Measurements from ENCODE around the gene EOGT. TPM values are rescaled to one million over a fixed set of nuclear protein-coding genes. Genes with fewer than 3 reads are reported as not detected.

EOGT gene
- 10 to 100 TPM; 10.4 to 11.5 (median 10.5) TPM for total RNA-seq

DNA sequence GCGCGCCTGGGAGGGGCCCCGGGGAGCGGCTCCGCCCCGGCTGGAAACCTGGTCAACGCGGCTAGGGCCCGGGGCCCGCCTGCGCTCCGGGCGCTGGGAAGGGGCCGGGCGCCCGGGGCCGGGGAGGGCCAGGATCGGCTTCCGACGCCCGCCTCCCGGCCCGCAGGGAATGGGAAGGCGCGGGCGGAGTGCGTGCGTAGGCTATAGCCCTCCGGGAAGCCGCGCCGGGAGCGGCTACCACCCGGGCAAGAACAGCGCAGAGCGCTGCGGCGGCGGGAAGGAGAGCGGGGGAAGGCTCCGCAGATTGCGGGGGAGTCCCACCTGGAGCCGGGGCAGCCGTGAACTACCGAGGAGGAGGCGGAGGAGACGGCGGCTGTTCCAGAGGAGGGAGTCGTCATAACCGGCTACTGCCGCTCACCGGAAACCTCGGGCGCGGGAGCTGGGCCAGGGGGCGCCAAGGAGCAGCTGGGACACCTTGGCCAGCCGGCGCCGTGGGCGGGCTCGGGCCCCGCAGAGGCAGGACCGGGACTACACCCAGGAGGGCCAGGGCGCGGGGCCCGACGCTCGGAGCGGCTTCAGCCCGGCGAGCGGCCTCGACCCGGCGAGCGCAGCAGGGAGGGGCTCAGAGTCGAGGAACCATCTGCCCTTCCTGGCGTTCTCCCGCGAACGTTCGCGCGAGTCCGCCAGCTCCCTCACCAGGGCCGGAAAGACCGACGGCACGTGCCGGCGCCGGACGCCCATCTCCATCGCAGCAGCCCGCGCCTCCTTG, at the start of gene EOGT:
Gene EOGT (minus strand): TSS at position 432 of the 769 bp plus-strand sequence. CDS start 3,838 bp downstream, outside the sequence.
- Mint-ChIP-seq H3K9me3 (no peaks in the 10 kb centered on the region), H3K36me3 (ENCODE audit: insufficient read depth) (peaks cover 9% of the 10 kb centered on the region), H3K27me3 (ENCODE audit: low read depth) (no peaks in the 10 kb centered on the region), H3K4me3 (peak within 1 kb of the TSS; percentile 82), H3K4me1 (ENCODE audit: low read depth) (peaks cover 24% of the 10 kb centered on the region)
- DNase-seq (peak; percentile 72), ATAC-seq (peak; percentile 82 to 83)

DNA sequence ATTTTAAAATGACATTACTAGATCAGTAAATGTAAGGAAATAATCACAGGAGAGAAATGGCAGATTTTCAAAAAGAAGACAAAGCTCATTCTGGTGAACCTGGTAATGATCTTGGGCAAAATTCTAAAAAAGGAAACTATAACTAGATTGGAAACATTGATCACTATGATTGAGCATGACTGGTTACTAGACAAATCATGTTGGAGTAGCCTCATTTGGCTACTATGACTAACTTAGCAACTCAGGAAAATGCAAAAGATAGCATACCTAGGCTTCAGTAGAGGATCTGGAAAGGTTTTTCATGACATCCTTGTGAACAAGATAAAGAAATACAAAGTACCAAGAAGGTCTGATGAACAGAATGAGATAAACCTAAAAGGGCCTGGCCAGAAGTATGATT, 46.2 kb upstream of the EOGT start:
- no peaks in the 10 kb centered on the region for H3K27me3 Mint-ChIP-seq (ENCODE audit: low read depth)
- H3K9me3 Mint-ChIP-seq = no peaks in the 10 kb centered on the region
- H3K4me3 Mint-ChIP-seq = no peak overlapping the region
- ATAC-seq (peak; percentile 55 to 56), DNase-seq (no peak)
- H3K4me1 Mint-ChIP-seq (ENCODE audit: low read depth) = peaks cover 39% of the 10 kb centered on the region
- peaks cover 43% of the 10 kb centered on the region for H3K36me3 Mint-ChIP-seq (ENCODE audit: insufficient read depth)

DNA sequence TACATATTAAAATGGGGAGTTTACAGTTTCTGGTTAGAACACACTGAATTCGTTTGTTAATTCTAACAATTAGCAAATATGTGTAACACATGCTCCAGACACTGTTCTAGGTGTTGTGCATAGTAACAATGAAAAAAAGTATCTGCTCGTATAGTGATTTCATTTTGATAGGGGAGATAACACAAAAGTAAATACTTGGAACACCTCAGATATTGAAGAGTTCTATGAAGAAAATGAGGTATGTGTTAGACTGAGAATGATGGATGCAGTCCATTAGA, 45.4 kb upstream of the EOGT start:
- H3K4me1 Mint-ChIP-seq (ENCODE audit: low read depth) = peaks cover 32% of the 10 kb centered on the region
- H3K27me3 Mint-ChIP-seq (ENCODE audit: low read depth) = no peaks in the 10 kb centered on the region
- no peaks in the 10 kb centered on the region for H3K9me3 Mint-ChIP-seq
- peak overlapping the region; percentile 24 for H3K4me3 Mint-ChIP-seq
- peaks cover 41% of the 10 kb centered on the region for H3K36me3 Mint-ChIP-seq (ENCODE audit: insufficient read depth)
- DNase-seq (no peak), ATAC-seq (no peak)

DNA sequence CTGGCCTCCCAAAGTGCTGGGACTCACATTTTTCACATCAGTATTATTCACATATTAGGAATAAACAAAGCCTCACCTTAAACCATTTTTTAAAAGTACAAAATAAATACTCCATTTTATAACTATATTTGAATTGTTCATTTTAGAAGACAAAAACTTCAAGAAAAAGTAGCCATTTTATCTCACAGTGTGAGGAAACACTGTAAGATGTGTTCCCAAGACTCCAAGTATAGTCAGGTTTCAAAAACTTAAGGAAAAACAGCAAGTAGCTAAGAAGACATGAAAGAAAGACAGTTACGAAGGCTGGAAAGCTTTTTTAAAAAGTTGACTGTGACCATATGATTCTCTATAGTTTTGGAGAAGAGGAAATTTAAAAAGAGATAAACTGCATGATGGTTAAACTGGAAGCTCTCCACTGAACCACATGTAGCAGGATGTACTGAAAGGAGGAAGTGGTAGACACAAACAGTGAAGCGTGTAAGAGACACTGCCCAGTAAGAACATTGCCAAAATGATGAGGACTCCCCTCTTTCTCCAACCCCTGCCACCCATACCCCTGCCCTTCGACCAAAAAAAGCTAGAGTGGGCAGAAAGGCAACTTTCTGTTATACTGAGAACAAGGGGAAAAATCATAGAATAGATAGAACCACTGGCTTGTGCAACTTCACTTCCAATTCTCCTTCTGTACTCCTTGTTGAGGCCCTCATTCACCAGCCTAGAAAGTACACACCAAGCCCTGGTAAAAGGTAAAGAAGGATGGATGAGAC, 44.9 kb upstream of the EOGT start:
- peak overlapping the region; percentile 24 for H3K4me3 Mint-ChIP-seq

DNA sequence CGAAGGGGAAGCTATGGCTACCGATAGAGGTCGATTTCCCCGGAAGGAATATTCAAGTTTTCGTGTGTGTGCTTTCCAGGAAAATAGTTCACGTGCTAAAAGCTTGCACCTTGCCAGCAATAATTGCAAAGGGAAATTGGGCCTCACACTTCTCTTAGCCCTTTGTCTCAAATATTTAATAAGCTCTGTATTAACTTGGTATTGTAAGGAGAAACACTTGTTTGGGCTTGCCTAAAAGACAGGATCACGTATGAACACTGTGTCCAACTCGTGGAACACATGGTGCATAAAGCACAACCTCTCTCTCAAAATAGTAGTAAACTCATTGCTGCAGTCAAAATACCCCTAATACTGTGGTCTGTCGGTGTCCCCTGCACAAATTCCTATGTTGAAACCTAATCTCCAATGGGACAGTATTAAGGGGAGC, 39.0 kb upstream of the EOGT start:
- Mint-ChIP-seq H3K36me3 (ENCODE audit: insufficient read depth) (peaks cover 22% of the 10 kb centered on the region), H3K4me3 (peak overlapping the region; percentile 99), H3K27me3 (ENCODE audit: low read depth) (no peaks in the 10 kb centered on the region), H3K9me3 (no peaks in the 10 kb centered on the region), H3K4me1 (ENCODE audit: low read depth) (peaks cover 42% of the 10 kb centered on the region)
- DNase-seq (no peak), ATAC-seq (no peak)

More for the DNA sequence above, 44.9 kb upstream of the EOGT start:
- ATAC-seq = peak; percentile 70 to 79
- peaks cover 27% of the 10 kb centered on the region for H3K4me1 Mint-ChIP-seq (ENCODE audit: low read depth)
- H3K9me3 Mint-ChIP-seq = no peaks in the 10 kb centered on the region
- no peaks in the 10 kb centered on the region for H3K27me3 Mint-ChIP-seq (ENCODE audit: low read depth)
- DNase-seq = no peak
- H3K36me3 Mint-ChIP-seq (ENCODE audit: insufficient read depth) = peaks cover 38% of the 10 kb centered on the region

DNA sequence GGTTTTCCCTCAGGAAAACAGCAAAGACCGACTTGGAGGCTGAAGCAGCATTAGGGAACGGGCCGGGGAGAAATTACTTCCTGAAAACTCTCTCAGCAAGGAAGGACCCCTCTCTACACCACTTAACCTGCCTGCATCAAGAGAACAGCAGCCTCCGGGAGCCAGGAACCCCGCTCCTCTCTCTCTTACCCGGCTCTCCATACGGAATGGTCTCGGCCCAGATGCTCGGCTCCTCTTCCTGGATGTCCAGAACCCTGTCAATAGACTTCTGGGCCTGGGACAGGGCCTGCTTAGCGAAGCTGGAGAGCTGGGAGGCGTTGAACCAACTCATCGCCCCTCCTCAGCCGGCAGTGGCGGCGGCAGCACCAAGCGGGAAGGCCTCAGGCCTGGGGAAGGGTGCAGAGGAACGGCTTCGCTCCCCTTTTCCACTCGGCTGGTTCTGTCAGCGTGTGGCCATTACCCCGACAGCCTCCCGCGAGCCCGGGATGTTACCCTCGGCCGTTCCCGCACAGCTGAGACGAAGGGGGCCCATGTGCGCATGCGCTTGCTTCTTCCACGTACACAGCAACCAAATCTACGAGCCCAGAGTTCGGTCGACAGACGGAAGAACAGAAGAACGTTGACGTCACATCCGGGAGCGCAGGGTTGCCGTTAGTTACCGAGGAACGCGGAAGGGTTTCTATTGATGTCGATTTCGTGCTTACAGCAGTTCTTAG, 38.4 kb upstream of the EOGT start, which contains the start of gene TMF1:
Gene TMF1 (minus strand): TSS at position 578 of the 716 bp plus-strand sequence. CDS start 247 bp downstream, at position 331.
- peak within 1 kb of the TSS; percentile 99 for H3K4me3 Mint-ChIP-seq
- peaks cover 26% of the 10 kb centered on the region for H3K36me3 Mint-ChIP-seq (ENCODE audit: insufficient read depth)
- ATAC-seq (peak; percentile 96), DNase-seq (peak; percentile 97)
- no peaks in the 10 kb centered on the region for H3K27me3 Mint-ChIP-seq (ENCODE audit: low read depth)
- no peaks in the 10 kb centered on the region for H3K9me3 Mint-ChIP-seq
- peaks cover 43% of the 10 kb centered on the region for H3K4me1 Mint-ChIP-seq (ENCODE audit: low read depth)

DNA sequence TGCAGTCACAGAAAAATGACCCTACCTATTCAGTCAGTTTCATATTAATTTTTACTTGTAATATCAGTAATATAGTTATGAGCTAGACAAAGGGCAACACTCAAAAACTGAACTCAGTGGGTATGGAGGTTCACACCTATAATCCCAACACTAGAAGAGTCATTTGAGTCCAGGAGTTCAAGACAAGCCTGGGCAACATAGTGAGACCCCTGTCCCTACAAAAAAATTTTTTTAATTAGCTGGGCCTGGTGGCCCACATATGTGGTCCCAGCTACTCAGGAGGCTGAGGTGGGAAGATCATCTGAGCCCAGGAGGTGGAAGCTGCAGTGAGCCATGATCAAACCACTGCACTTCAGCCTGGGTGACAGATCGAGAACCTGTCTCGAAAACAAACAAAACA, 35.5 kb upstream of the EOGT start:
- Mint-ChIP-seq H3K4me1 (ENCODE audit: low read depth) (peaks cover 50% of the 10 kb centered on the region), H3K4me3 (no peak overlapping the region), H3K27me3 (ENCODE audit: low read depth) (no peaks in the 10 kb centered on the region), H3K9me3 (no peaks in the 10 kb centered on the region), H3K36me3 (ENCODE audit: insufficient read depth) (peaks cover 28% of the 10 kb centered on the region)
- DNase-seq = no peak
- ATAC-seq = no peak

DNA sequence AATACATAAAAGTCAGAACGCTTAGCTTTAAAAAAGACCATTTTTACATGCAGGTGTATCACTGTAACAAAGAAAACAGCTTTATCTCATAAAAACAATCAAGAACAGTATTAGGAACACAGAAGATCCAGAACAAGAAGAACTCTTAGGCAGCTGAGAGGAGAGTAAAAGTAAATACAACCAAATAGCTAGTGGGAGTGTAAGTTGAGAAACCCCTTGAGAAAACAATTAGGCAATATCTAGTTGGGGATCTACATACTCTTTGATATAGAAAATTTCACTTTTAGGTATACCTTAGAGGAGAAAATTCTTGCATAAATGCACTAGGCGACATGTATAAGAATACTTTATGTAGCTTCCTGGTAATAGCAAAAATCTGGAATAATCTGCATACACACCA, 31.1 kb upstream of the EOGT start:
- DNase-seq (no peak), ATAC-seq (no peak)
- Mint-ChIP-seq H3K4me1 (ENCODE audit: low read depth) (peaks cover 30% of the 10 kb centered on the region), H3K27me3 (ENCODE audit: low read depth) (no peaks in the 10 kb centered on the region), H3K36me3 (ENCODE audit: insufficient read depth) (peaks cover 41% of the 10 kb centered on the region), H3K9me3 (no peaks in the 10 kb centered on the region), H3K4me3 (no peak overlapping the region)

DNA sequence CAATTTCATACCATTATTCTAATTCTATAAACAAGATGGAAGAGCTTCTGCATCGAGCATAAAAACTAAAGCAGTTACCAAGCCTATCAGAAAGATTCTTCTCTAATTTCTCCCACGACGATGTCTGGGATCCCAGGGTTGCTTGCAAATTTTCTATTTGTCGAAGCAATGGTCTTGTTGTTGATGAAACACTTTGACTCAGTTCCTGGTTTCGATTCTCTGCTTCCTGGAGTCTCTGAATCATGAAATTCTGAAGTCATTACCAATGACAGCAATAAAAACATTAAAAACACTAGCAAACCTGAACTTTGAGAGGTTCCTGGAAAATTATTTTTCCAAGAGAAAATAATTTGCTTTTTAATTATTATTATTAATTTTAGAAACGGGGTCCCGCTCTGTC, 20.0 kb upstream of the EOGT start:
- H3K27me3 Mint-ChIP-seq (ENCODE audit: low read depth) = no peaks in the 10 kb centered on the region
- DNase-seq (no peak), ATAC-seq (peak; percentile 59 to 73)
- no peaks in the 10 kb centered on the region for H3K9me3 Mint-ChIP-seq
- H3K36me3 Mint-ChIP-seq (ENCODE audit: insufficient read depth) = peaks cover 44% of the 10 kb centered on the region
- H3K4me3 Mint-ChIP-seq = no peak overlapping the region
- peaks cover 2% of the 10 kb centered on the region for H3K4me1 Mint-ChIP-seq (ENCODE audit: low read depth)

DNA sequence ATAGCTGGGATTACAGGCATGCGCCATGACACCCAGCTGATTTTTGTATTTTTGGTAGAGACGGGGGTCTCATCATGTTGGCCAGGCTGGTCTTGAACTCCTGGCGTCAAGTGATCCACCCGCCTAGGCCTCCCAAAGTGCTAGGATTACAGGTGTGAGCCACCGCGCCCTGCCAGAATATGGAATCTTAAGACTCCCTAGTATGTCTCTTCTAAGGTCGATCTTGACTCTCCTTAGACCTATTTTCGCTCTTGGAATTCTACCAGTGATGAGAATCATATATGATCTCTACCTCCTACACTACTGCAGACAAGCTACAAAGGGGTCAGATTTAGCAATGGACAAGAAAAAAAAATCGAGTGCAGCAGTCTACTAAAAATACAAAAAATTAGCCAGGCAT, 19.3 kb upstream of the EOGT start:
- no peak for DNase-seq
- Mint-ChIP-seq H3K9me3 (no peaks in the 10 kb centered on the region), H3K27me3 (ENCODE audit: low read depth) (no peaks in the 10 kb centered on the region), H3K4me1 (ENCODE audit: low read depth) (peaks cover 2% of the 10 kb centered on the region), H3K4me3 (no peak overlapping the region), H3K36me3 (ENCODE audit: insufficient read depth) (peaks cover 46% of the 10 kb centered on the region)
- no peak for ATAC-seq

DNA sequence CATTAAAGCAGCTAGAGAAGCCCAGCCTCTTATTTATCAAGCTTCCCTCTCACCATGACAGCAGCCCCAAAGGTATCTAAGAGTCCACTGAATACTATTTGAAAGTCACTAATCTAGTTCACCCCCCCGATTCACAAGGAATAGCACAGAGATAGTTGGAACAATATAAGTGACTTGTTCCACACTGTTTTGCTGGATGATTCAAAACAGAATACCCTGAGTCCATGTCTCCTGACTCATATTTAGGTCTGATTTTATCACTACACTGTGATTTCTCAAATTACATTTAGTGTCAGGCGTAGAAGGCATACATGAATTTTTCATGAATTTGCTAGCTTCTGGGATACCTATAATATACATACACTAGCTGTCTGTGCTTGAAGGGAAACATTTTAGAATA, 18.7 kb upstream of the EOGT start:
- peak in 1 of 2 donors; percentile 30 for ATAC-seq
- Mint-ChIP-seq H3K36me3 (ENCODE audit: insufficient read depth) (peaks cover 45% of the 10 kb centered on the region), H3K4me1 (ENCODE audit: low read depth) (peaks cover 2% of the 10 kb centered on the region), H3K27me3 (ENCODE audit: low read depth) (no peaks in the 10 kb centered on the region), H3K9me3 (no peaks in the 10 kb centered on the region), H3K4me3 (no peak overlapping the region)
- DNase-seq = no peak

DNA sequence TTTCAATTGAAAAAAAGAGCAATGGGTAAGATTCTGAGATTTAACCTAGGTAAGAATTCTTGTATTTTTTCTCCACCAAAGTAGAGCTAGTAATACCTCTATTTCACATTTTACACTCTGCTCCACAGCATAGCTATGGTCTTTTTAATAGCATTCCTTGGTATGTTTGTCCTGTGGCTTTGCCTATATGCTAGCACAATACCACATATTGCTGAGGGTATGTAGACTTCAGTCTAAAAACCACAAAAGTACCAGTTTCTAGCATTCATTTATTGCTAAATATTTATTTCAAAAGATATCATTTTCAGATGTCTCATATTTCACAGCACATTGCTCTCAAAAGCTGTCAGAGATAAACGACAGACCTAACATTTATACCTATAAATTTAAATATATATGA, 18.2 kb upstream of the EOGT start:
- Mint-ChIP-seq H3K4me1 (ENCODE audit: low read depth) (peaks cover 2% of the 10 kb centered on the region), H3K4me3 (no peak overlapping the region), H3K9me3 (no peaks in the 10 kb centered on the region), H3K36me3 (ENCODE audit: insufficient read depth) (peaks cover 43% of the 10 kb centered on the region), H3K27me3 (ENCODE audit: low read depth) (no peaks in the 10 kb centered on the region)
- ATAC-seq (no peak), DNase-seq (no peak)

DNA sequence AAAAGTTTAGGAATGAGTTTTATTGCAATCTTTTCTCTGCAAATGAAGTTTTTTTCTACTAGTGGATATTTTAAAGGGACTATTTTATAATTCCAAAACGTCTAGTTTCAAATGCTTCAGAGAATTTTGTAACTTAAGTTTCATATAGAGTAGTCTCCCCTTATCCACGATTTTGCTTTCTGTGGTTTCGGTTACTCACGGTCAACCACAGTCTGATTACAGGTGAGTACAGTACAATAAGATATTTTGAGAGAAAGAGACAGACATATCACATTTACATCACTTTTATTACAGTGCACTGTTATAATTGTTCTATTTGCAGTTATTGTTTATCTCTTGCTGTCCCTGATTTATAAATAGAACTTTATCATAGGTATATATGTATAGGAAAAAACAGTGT, 7.4 kb upstream of the EOGT start:
- ATAC-seq = no peak
- H3K4me3 Mint-ChIP-seq = no peak overlapping the region
- H3K9me3 Mint-ChIP-seq = no peaks in the 10 kb centered on the region
- peaks cover 2% of the 10 kb centered on the region for H3K4me1 Mint-ChIP-seq (ENCODE audit: low read depth)
- H3K36me3 Mint-ChIP-seq (ENCODE audit: insufficient read depth) = peaks cover 20% of the 10 kb centered on the region
- no peaks in the 10 kb centered on the region for H3K27me3 Mint-ChIP-seq (ENCODE audit: low read depth)
- no peak for DNase-seq

DNA sequence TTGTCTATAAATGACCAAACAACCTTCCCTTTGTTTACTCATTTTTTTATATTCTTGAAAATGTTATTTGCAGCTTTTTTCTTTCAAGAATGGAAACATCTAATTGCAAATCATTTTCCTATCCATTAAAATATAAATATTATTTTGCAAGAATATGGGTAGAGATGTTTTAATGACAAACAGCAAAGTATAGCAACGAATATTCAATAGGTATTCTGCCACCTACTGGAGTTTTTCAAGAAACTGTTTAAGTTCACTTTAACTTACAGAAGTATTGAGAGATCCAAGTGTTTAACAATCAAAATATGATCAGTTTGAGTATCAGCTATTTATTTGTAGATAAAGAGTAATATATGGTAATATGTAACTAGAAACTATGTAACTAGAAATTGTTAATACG, 6.9 kb upstream of the EOGT start:
- no peaks in the 10 kb centered on the region for H3K27me3 Mint-ChIP-seq (ENCODE audit: low read depth)
- no peak for ATAC-seq
- H3K4me3 Mint-ChIP-seq = no peak overlapping the region
- H3K36me3 Mint-ChIP-seq (ENCODE audit: insufficient read depth) = peaks cover 16% of the 10 kb centered on the region
- peaks cover 2% of the 10 kb centered on the region for H3K4me1 Mint-ChIP-seq (ENCODE audit: low read depth)
- no peak for DNase-seq
- no peaks in the 10 kb centered on the region for H3K9me3 Mint-ChIP-seq
